Dendritic cell treated with granulocyte-macrophage colony-stimulating factor and Interleukin-4, amounts not matched to agents 40 ng/mL and 50 ng/mL, for 4 days (primary cell): ENCODE data around the gene ADAM22.

Source experiments
- H3K27ac Mint-ChIP-seq: one replicate; pipeline ENCODE4 v1.8.0; 2022; ENCODE audit warnings: mild to moderate bottlenecking, mixed read lengths
- H3K27me3 Mint-ChIP-seq: one replicate; pipeline ENCODE4 v1.8.0; 2022; ENCODE audit warnings: mild to moderate bottlenecking, mixed read lengths
- H3K36me3 Mint-ChIP-seq: one replicate; pipeline ENCODE4 v1.8.0; 2022; ENCODE audit warnings: low read depth, mixed read lengths
- H3K4me1 Mint-ChIP-seq: one replicate; pipeline ENCODE4 v1.8.0; 2022; ENCODE audit warnings: low read depth, mixed read lengths
- H3K4me3 Mint-ChIP-seq: one replicate; pipeline ENCODE4 v1.8.0; 2022; ENCODE audit warnings: mild to moderate bottlenecking, moderate library complexity, mixed read lengths
- H3K9me3 Mint-ChIP-seq: one replicate; pipeline ENCODE4 v1.8.0; 2022; ENCODE audit warnings: mixed read lengths
- intact Hi-C: fragments of 100-400 bp; cut with micrococcal nuclease; formaldehyde crosslinking; loops from one replicate; pipeline ENCODE4 v1.15.0; 2022

The ADAM22 gene

DNA sequence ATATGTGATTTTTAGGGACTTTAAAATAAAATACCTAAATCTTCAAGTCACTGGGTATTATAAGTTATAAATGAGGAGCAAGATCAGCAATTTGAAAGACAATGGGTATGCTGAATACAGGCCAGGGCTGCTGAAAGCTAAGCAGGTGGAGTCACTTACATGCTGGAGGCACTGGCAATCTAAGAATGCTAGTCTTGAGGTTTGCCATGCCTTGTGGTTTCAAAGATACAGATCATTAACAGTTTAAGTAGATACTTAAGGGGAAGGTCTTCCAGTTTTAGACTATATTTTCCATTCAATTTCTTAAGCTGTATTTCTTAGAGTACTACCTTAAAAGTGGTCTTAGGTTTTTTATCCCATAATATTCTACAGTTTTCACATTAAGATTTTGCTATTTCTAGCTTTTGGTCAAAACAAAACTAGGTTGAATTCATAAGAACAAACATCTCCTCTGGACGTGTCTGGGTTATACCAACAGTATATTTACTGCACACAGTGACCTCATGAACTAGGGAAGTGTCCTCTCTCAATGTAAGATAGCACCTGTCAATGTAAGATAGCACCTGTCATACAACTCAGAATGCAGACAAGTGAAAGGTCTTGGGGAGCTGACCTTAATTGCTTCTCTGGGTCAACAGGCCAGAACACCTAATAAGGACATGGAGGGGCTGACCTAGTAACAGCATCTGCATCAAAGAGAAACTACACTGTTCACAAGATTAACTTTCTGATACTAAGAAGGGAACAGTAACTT is 283.8 kb downstream of the ADAM22 start:
- peak overlapping the region; percentile 80 for H3K4me3 Mint-ChIP-seq
- peaks cover 39% of the 10 kb centered on the region for H3K4me1 Mint-ChIP-seq
- H3K9me3 Mint-ChIP-seq, result no peaks in the 10 kb centered on the region
- H3K27me3 Mint-ChIP-seq, result no peaks in the 10 kb centered on the region
- intact Hi-C loops, result loop anchor here (5.0 kb wide), 1 partner anchor 341 kb away; the partner anchor contains the start of genes DBF4 and SLC25A40
- H3K36me3 Mint-ChIP-seq, result peaks cover 54% of the 10 kb centered on the region
- H3K27ac Mint-ChIP-seq, result peak overlapping the region; percentile 95

- intact Hi-C loops, result loop anchor here (5.0 kb wide), 1 partner anchor 341 kb away; the partner anchor contains the start of genes DBF4 and SLC25A40
- Mint-ChIP-seq H3K36me3 (peaks cover 49% of the 10 kb centered on the region), H3K4me1 (peaks cover 34% of the 10 kb centered on the region), H3K27ac (peak overlapping the region; percentile 95), H3K9me3 (no peaks in the 10 kb centered on the region), H3K27me3 (no peaks in the 10 kb centered on the region), H3K4me3 (peak overlapping the region; percentile 80)
Measured at GRCh38 chr7:88218429-88218745, 284.3 kb downstream of the ADAM22 start.

GRCh38 chr7:88218836-88219605 is 285.0 kb downstream of the ADAM22 start:
- intact Hi-C loops, result loop anchor here (5.0 kb wide), 1 partner anchor 342 kb away; the partner anchor contains the start of genes DBF4 and SLC25A40
- peak overlapping the region; percentile 80 for H3K4me3 Mint-ChIP-seq

GRCh38 chr7:88219781-88220747 is 286.0 kb downstream of the ADAM22 start, which contains the start of gene SRI:
Gene SRI (minus strand): TSS chr7:88220038. CDS start chr7:88220026, 12 bp downstream.
- intact Hi-C loops, result loop anchor here (2.0 to 5.0 kb wide), 3 partner anchors 23 to 1068 kb away; partner anchors contain the start of genes DBF4, DMTF1 and SLC25A40
- Mint-ChIP-seq H3K4me1 (peaks cover 25% of the 10 kb centered on the region), H3K4me3 (peak within 1 kb of the TSS; percentile 80), H3K9me3 (no peaks in the 10 kb centered on the region), H3K27me3 (no peaks in the 10 kb centered on the region), H3K36me3 (peaks cover 32% of the 10 kb centered on the region), H3K27ac (peak within 1 kb of the TSS; percentile 95)

More at GRCh38 chr7:88218836-88219605, 285.0 kb downstream of the ADAM22 start:
- Mint-ChIP-seq H3K27me3 (no peaks in the 10 kb centered on the region), H3K27ac (peak overlapping the region; percentile 95), H3K4me1 (peaks cover 29% of the 10 kb centered on the region), H3K9me3 (no peaks in the 10 kb centered on the region), H3K36me3 (peaks cover 42% of the 10 kb centered on the region)

DNA sequence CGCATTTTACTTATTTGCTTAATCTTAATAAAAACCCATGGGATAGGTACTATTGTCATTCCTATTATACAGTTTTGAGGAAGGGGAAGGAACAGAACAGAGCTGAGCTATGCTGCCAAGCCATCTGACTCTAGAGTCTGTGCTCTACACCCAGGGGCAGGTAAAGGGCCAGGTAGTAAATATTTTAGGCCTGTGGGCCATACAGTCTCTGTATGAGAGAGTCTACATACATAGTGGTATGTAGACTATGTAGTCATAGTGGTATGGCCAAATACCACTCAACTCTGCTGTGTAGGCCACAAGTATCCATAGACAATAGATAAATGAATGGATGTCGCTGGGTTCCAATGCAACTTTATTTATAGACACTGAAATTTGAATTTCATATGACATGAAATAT is 289.2 kb downstream of the ADAM22 start:
- Mint-ChIP-seq H3K27ac (no peak overlapping the region), H3K4me3 (no peak overlapping the region), H3K9me3 (no peaks in the 10 kb centered on the region), H3K36me3 (peaks cover 17% of the 10 kb centered on the region), H3K4me1 (peaks cover 17% of the 10 kb centered on the region), H3K27me3 (no peaks in the 10 kb centered on the region)
- intact Hi-C loops, result loop anchor here (5.0 kb wide), 1 partner anchor 1071 kb away; the partner anchor contains the start of gene DMTF1

DNA sequence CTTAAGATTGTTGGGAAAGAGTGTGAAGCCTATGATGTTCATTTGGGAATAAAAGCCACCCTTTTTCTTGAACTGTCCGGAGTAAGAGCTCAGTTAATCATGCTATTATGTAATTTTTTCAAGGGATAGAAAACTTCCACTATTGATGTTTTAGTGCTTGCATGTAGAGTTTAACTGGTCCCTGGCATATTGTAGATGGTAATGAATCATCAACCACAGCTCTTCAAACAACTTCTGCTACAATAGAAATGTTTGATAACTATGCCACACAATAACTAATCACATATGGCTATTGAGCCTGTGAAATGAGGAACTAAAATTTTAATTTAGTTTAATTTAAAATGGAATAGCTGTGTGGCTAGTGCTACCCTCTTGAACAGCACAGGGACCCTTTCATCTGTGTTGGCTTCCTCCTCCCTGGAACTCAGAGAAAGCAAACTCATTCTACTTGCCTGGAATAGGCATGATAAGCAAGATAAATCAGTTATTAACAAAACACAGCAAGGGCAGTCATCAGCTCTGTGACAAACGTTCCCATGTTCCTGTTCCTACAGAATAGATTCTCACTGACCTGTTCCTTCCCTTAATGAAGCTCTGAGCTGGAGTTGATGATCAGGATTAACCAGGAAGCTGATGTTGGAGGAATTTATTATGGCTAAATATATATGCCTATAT is 290.7 kb downstream of the ADAM22 start:
- intact Hi-C loops, result loop anchor here (5.0 kb wide), 1 partner anchor 1072 kb away; the partner anchor contains the start of gene DMTF1
- Mint-ChIP-seq H3K4me3 (no peak overlapping the region), H3K27me3 (no peaks in the 10 kb centered on the region), H3K4me1 (peaks cover 10% of the 10 kb centered on the region), H3K9me3 (no peaks in the 10 kb centered on the region), H3K36me3 (peaks cover 7% of the 10 kb centered on the region), H3K27ac (no peak overlapping the region)

- Mint-ChIP-seq H3K4me3 (no peak overlapping the region), H3K9me3 (no peaks in the 10 kb centered on the region), H3K27me3 (no peaks in the 10 kb centered on the region), H3K4me1 (peaks cover 6% of the 10 kb centered on the region), H3K36me3 (no peaks in the 10 kb centered on the region), H3K27ac (no peak overlapping the region)
- intact Hi-C loops, result no loop called here
Measured at GRCh38 chr7:88226201-88226600, 292.1 kb downstream of the ADAM22 start.

- H3K4me1 Mint-ChIP-seq, result peaks cover 4% of the 10 kb centered on the region
- H3K36me3 Mint-ChIP-seq, result no peaks in the 10 kb centered on the region
- no peak overlapping the region for H3K4me3 Mint-ChIP-seq
- no peaks in the 10 kb centered on the region for H3K27me3 Mint-ChIP-seq
- no peaks in the 10 kb centered on the region for H3K9me3 Mint-ChIP-seq
- intact Hi-C loops, result no loop called here
- no peak overlapping the region for H3K27ac Mint-ChIP-seq
Measured at GRCh38 chr7:88226886-88227516, 292.9 kb downstream of the ADAM22 start.

DNA sequence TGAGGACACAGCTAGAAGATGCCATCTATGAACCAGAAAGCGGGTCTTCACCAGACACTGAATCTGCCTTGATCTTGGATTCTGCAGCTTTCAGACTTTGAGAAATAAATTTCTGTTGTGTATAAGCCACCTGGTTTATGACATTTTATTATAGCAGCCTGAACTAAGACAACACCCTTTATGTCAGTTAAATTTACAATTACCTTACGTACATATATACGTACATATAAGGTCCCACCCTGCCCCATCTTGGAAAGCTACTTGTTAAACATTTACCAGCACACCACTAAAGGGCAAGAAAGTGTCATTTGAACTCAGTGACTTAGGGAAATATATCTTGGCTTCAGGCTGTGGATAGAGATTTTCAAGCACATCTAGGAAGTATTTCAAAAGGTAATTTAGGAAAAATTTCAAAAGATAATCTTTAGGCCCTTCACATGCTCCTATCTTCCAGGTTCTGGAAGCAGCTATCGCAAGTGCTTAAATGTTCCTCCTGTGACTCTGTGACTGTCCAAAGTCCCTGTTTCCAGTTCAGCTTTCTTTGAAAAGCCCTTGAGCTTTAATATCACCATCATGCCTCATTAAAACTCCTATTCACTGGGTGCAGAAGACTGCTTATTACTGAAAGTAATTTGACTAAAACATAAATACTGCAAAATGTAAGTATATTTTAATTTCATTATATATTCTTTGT is 295.4 kb downstream of the ADAM22 start:
- Mint-ChIP-seq H3K27ac (no peak overlapping the region), H3K9me3 (no peaks in the 10 kb centered on the region), H3K4me3 (no peak overlapping the region), H3K27me3 (no peaks in the 10 kb centered on the region), H3K4me1 (peaks cover 2% of the 10 kb centered on the region), H3K36me3 (no peaks in the 10 kb centered on the region)
- intact Hi-C loops, result no loop called here

- intact Hi-C loops, result no loop called here
- no peaks in the 10 kb centered on the region for H3K9me3 Mint-ChIP-seq
- H3K36me3 Mint-ChIP-seq, result no peaks in the 10 kb centered on the region
- H3K27me3 Mint-ChIP-seq, result no peaks in the 10 kb centered on the region
- H3K27ac Mint-ChIP-seq, result no peak overlapping the region
- no peaks in the 10 kb centered on the region for H3K4me1 Mint-ChIP-seq
- no peak overlapping the region for H3K4me3 Mint-ChIP-seq
Measured at GRCh38 chr7:88230646-88231045, 296.6 kb downstream of the ADAM22 start.

DNA sequence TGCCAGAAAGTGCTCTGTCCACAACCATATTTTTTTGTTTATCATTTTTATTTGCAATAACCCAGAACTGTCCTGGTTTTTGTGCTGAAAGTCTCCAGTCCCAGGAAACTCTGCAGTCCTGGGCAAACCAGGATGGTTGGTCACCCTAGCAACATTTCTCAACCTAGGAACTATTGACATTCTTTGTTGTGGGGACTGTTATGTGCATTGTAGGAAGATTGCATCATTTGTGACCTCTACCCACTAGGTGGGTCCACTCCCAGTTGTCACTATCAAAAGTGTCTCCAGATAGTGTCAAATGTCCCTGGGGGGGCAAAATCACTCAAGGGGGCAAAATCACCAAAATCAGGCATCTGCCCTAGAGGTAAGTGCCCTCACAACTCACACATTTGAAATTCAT is 299.8 kb downstream of the ADAM22 start:
- no peaks in the 10 kb centered on the region for H3K4me1 Mint-ChIP-seq
- H3K4me3 Mint-ChIP-seq, result no peak overlapping the region
- no peaks in the 10 kb centered on the region for H3K36me3 Mint-ChIP-seq
- H3K27me3 Mint-ChIP-seq, result no peaks in the 10 kb centered on the region
- H3K9me3 Mint-ChIP-seq, result no peaks in the 10 kb centered on the region
- H3K27ac Mint-ChIP-seq, result no peak overlapping the region
- intact Hi-C loops, result no loop called here

- Mint-ChIP-seq H3K4me3 (no peak overlapping the region), H3K27ac (no peak overlapping the region), H3K9me3 (no peaks in the 10 kb centered on the region), H3K4me1 (peaks cover 14% of the 10 kb centered on the region), H3K27me3 (no peaks in the 10 kb centered on the region), H3K36me3 (no peaks in the 10 kb centered on the region)
- intact Hi-C loops, result loop anchor here (10.0 kb wide), 1 partner anchor 65 kb away; the partner anchor contains the start of gene STEAP4
Measured at GRCh38 chr7:88239852-88240251, 305.8 kb downstream of the ADAM22 start.
